GM12878 (cell line): ENCODE data around the gene HRCT1. TPM values are rescaled to one million over a fixed set of nuclear protein-coding genes. Genes with fewer than 3 reads are reported as not detected.

Experiments used
- polyA plus RNA-seq, 11 experiments: library from polyadenylated mRNA; depleted of rRNA in 4 of 11; unstranded in 6 of 11; stranded (reverse) in 5 of 11; fragments of >200 nt; fragmentation: Nextera tagmentation in 4 of 11; fragmentation: Illumina TruSeq in 1 of 11; extraction: Ambion mirVana in 4 of 11; extraction: Trizol in 1 of 11; gene quantifications; 1 replicate in 1 of 11; 2 replicates in 10 of 11; pipeline versions ENCODE4 v1.2.1 to v1.2.3, GENCODE V29; 2011 to 2016; ENCODE audit warnings: inconsistent platforms in 2 of 11, missing spikeins in 2 of 11, low read depth in 1 of 11
- total RNA-seq, 4 experiments: library from RNA; depleted of rRNA in 3 of 4; stranded (reverse); fragments of >200 nt in 3 of 4; fragmentation: Illumina TruSeq in 1 of 4; extraction: Trizol in 1 of 4; gene quantifications; 2 replicates each; pipeline versions ENCODE4 v1.2.1 to v1.2.3, GENCODE V29; 2013 to 2021

Gene HRCT1
- total and polyA plus RNA-seq, 10 of the 15 experiments (the other 5 are each of a cell fraction or from before 2014, with no cell fraction given) = not detected

Other genes with a start within 250 kb of the HRCT1 start
Only the 7 nearest of the 20 such genes appear.
- gene SPAG8, start 93.9 kb upstream of the HRCT1 start, total RNA-seq (2014; rRNA removed) = 1.1 and 1.3 TPM in 2 replicates
- 0.28 and 0.72 TPM in 2 replicates for gene SPAG8, start 93.9 kb upstream of the HRCT1 start, total RNA-seq (2014; rRNA removed; fragmentation: Illumina TruSeq; extraction: Trizol)
- gene SPAG8, start 93.9 kb upstream of the HRCT1 start, total RNA-seq (2021) = 0.72 and 0.98 TPM in 2 replicates
- 0.86 and 0.95 TPM in 2 replicates for gene SPAG8, start 93.9 kb upstream of the HRCT1 start, polyA plus RNA-seq (2011; rRNA removed)
- 0.47 and 1.4 TPM in 2 replicates for gene SPAG8, start 93.9 kb upstream of the HRCT1 start, polyA plus RNA-seq (2014; fragmentation: Illumina TruSeq; extraction: Trizol)
- under 1 TPM; 0.40 to 0.55 TPM for gene SPAG8, start 93.9 kb upstream of the HRCT1 start, polyA plus RNA-seq (2014; fragmentation: Nextera tagmentation; extraction: Ambion mirVana)
- 0.65 and 1.2 TPM in 2 replicates for gene SPAG8, start 93.9 kb upstream of the HRCT1 start, polyA plus RNA-seq (2014; rRNA removed)
- under 1 TPM; 0.77 to 0.91 TPM for gene SPAG8, start 93.9 kb upstream of the HRCT1 start, polyA plus RNA-seq (2016; fragmentation: Nextera tagmentation; extraction: Ambion mirVana)
- gene HINT2, start 91.2 kb upstream of the HRCT1 start, total RNA-seq (2014; rRNA removed) = 49.4 and 56.9 TPM in 2 replicates
- gene HINT2, start 91.2 kb upstream of the HRCT1 start, total RNA-seq (2014; rRNA removed; fragmentation: Illumina TruSeq; extraction: Trizol) = 40.7 and 41.0 TPM in 2 replicates
- 59.2 and 59.9 TPM in 2 replicates for gene HINT2, start 91.2 kb upstream of the HRCT1 start, total RNA-seq (2021)
- gene HINT2, start 91.2 kb upstream of the HRCT1 start, polyA plus RNA-seq (2011; rRNA removed) = 27.6 and 33.3 TPM in 2 replicates
- gene HINT2, start 91.2 kb upstream of the HRCT1 start, polyA plus RNA-seq (2014; fragmentation: Illumina TruSeq; extraction: Trizol) = 46.0 and 46.6 TPM in 2 replicates
- 10 to 100 TPM; 12.1 to 32.0 TPM for gene HINT2, start 91.2 kb upstream of the HRCT1 start, polyA plus RNA-seq (2014; fragmentation: Nextera tagmentation; extraction: Ambion mirVana)
- gene HINT2, start 91.2 kb upstream of the HRCT1 start, polyA plus RNA-seq (2014; rRNA removed) = 65.0 and 69.1 TPM in 2 replicates
- gene HINT2, start 91.2 kb upstream of the HRCT1 start, polyA plus RNA-seq (2016; fragmentation: Nextera tagmentation; extraction: Ambion mirVana) = 100 to 1,000 TPM; 130 to 144 TPM
- not detected in 2 replicates for gene FAM221B, start 77.5 kb upstream of the HRCT1 start, total RNA-seq (2014; rRNA removed)
- gene FAM221B, start 77.5 kb upstream of the HRCT1 start, total RNA-seq (2014; rRNA removed; fragmentation: Illumina TruSeq; extraction: Trizol) = not detected in 2 replicates
- not detected in 2 replicates for gene FAM221B, start 77.5 kb upstream of the HRCT1 start, total RNA-seq (2021)
- 0.07 TPM in 1 of 2 replicates, not detected in the other for gene FAM221B, start 77.5 kb upstream of the HRCT1 start, polyA plus RNA-seq (2011; rRNA removed)
- gene FAM221B, start 77.5 kb upstream of the HRCT1 start, polyA plus RNA-seq (2014; fragmentation: Illumina TruSeq; extraction: Trizol) = not detected in 2 replicates
- gene FAM221B, start 77.5 kb upstream of the HRCT1 start, polyA plus RNA-seq (2014; fragmentation: Nextera tagmentation; extraction: Ambion mirVana) = under 1 TPM in 1 of 2 experiments, not detected in 1; 0.02 TPM
- gene FAM221B, start 77.5 kb upstream of the HRCT1 start, polyA plus RNA-seq (2014; rRNA removed) = 0.03 TPM in 1 of 2 replicates, not detected in the other
- under 1 TPM; 0.04 to 0.12 TPM for gene FAM221B, start 77.5 kb upstream of the HRCT1 start, polyA plus RNA-seq (2016; fragmentation: Nextera tagmentation; extraction: Ambion mirVana)
- gene TMEM8B, start 77.0 kb upstream of the HRCT1 start, total RNA-seq (2014; rRNA removed) = 2.0 and 2.3 TPM in 2 replicates
- 0.58 and 1.0 TPM in 2 replicates for gene TMEM8B, start 77.0 kb upstream of the HRCT1 start, total RNA-seq (2014; rRNA removed; fragmentation: Illumina TruSeq; extraction: Trizol)
- gene TMEM8B, start 77.0 kb upstream of the HRCT1 start, total RNA-seq (2021) = 7.4 and 7.6 TPM in 2 replicates
- 2.0 and 3.7 TPM in 2 replicates for gene TMEM8B, start 77.0 kb upstream of the HRCT1 start, polyA plus RNA-seq (2011; rRNA removed)
- gene TMEM8B, start 77.0 kb upstream of the HRCT1 start, polyA plus RNA-seq (2014; fragmentation: Illumina TruSeq; extraction: Trizol) = 0.93 and 2.0 TPM in 2 replicates
- under 1 TPM; 0.19 to 0.71 TPM for gene TMEM8B, start 77.0 kb upstream of the HRCT1 start, polyA plus RNA-seq (2014; fragmentation: Nextera tagmentation; extraction: Ambion mirVana)
- gene TMEM8B, start 77.0 kb upstream of the HRCT1 start, polyA plus RNA-seq (2014; rRNA removed) = 4.8 and 5.4 TPM in 2 replicates
- gene TMEM8B, start 77.0 kb upstream of the HRCT1 start, polyA plus RNA-seq (2016; fragmentation: Nextera tagmentation; extraction: Ambion mirVana) = 1 to 10 TPM; 2.7 to 4.3 TPM
- gene OR13J1, start 35.8 kb upstream of the HRCT1 start, total RNA-seq (2014; rRNA removed) = not detected in 2 replicates
- not detected in 2 replicates for gene OR13J1, start 35.8 kb upstream of the HRCT1 start, total RNA-seq (2014; rRNA removed; fragmentation: Illumina TruSeq; extraction: Trizol)
- gene OR13J1, start 35.8 kb upstream of the HRCT1 start, total RNA-seq (2021) = not detected in 2 replicates
- gene OR13J1, start 35.8 kb upstream of the HRCT1 start, polyA plus RNA-seq (2011; rRNA removed) = not detected in 2 replicates
- gene OR13J1, start 35.8 kb upstream of the HRCT1 start, polyA plus RNA-seq (2014; fragmentation: Illumina TruSeq; extraction: Trizol) = not detected in 2 replicates
- gene OR13J1, start 35.8 kb upstream of the HRCT1 start, polyA plus RNA-seq (2014; fragmentation: Nextera tagmentation; extraction: Ambion mirVana) = not detected
- gene OR13J1, start 35.8 kb upstream of the HRCT1 start, polyA plus RNA-seq (2014; rRNA removed) = not detected in 2 replicates
- not detected for gene OR13J1, start 35.8 kb upstream of the HRCT1 start, polyA plus RNA-seq (2016; fragmentation: Nextera tagmentation; extraction: Ambion mirVana)
- gene SPAAR, start 3.3 kb downstream of the HRCT1 start, total RNA-seq (2014; rRNA removed) = not detected in 2 replicates
- not detected in 2 replicates for gene SPAAR, start 3.3 kb downstream of the HRCT1 start, total RNA-seq (2014; rRNA removed; fragmentation: Illumina TruSeq; extraction: Trizol)
- gene SPAAR, start 3.3 kb downstream of the HRCT1 start, total RNA-seq (2021) = not detected in 2 replicates
- not detected in 2 replicates for gene SPAAR, start 3.3 kb downstream of the HRCT1 start, polyA plus RNA-seq (2011; rRNA removed)
- gene SPAAR, start 3.3 kb downstream of the HRCT1 start, polyA plus RNA-seq (2014; fragmentation: Illumina TruSeq; extraction: Trizol) = not detected in 2 replicates
- not detected for gene SPAAR, start 3.3 kb downstream of the HRCT1 start, polyA plus RNA-seq (2014; fragmentation: Nextera tagmentation; extraction: Ambion mirVana)
- gene SPAAR, start 3.3 kb downstream of the HRCT1 start, polyA plus RNA-seq (2014; rRNA removed) = not detected in 2 replicates
- gene SPAAR, start 3.3 kb downstream of the HRCT1 start, polyA plus RNA-seq (2016; fragmentation: Nextera tagmentation; extraction: Ambion mirVana) = not detected
- not detected in 2 replicates for gene OR2S2, start 52.0 kb downstream of the HRCT1 start, total RNA-seq (2014; rRNA removed)
- gene OR2S2, start 52.0 kb downstream of the HRCT1 start, total RNA-seq (2014; rRNA removed; fragmentation: Illumina TruSeq; extraction: Trizol) = not detected in 2 replicates
- not detected in 2 replicates for gene OR2S2, start 52.0 kb downstream of the HRCT1 start, total RNA-seq (2021)
- gene OR2S2, start 52.0 kb downstream of the HRCT1 start, polyA plus RNA-seq (2011; rRNA removed) = not detected in 2 replicates
- gene OR2S2, start 52.0 kb downstream of the HRCT1 start, polyA plus RNA-seq (2014; fragmentation: Illumina TruSeq; extraction: Trizol) = not detected in 2 replicates
- gene OR2S2, start 52.0 kb downstream of the HRCT1 start, polyA plus RNA-seq (2014; fragmentation: Nextera tagmentation; extraction: Ambion mirVana) = not detected
- gene OR2S2, start 52.0 kb downstream of the HRCT1 start, polyA plus RNA-seq (2014; rRNA removed) = not detected in 2 replicates
- gene OR2S2, start 52.0 kb downstream of the HRCT1 start, polyA plus RNA-seq (2016; fragmentation: Nextera tagmentation; extraction: Ambion mirVana) = not detected